GM23338 (cell line): ENCODE measurements around the gene SERAC1. TPM values are rescaled to one million over a fixed set of nuclear protein-coding genes. Genes with fewer than 3 reads are reported as not detected.

ENCODE experiments used
- ATAC-seq: fragments of 200-7000 bp; cut with Tn5 transposase; 3 replicates; pipeline ENCODE4 v1.9.1; 2020
- DNase-seq: peaks from one replicate; pipeline ENCODE4 v3.0.0-alpha.2; 2015; ENCODE audit warnings: low spot score
- H2AFZ ChIP-seq: fragments of 200-600 bp; sonication (generic); 2 replicates; pipeline ENCODE4 v1.8.0; 2016; ENCODE audit warnings: antibody characterized with exemption, mild to moderate bottlenecking, moderate library complexity
- H3F3A ChIP-seq: fragments of 200-600 bp; sonication (generic); replicated peaks from 2 replicates; pipeline ENCODE4 v1.8.0; 2017; ENCODE audit warnings: antibody characterized with exemption, mixed run types, low read depth
- H3K27ac ChIP-seq: fragments of 200-600 bp; sonication (generic); 2 replicates; pipeline ENCODE4 v1.6.1; 2016; ENCODE audit warnings: low read depth
- H3K27me3 ChIP-seq: fragments of 200-600 bp; sonication (generic); 2 replicates; pipeline ENCODE4 v1.8.0; 2016; ENCODE audit warnings: mild to moderate bottlenecking, mixed run types, moderate library complexity; ENCODE audit not compliant: insufficient read depth
- H3K36me3 ChIP-seq: fragments of 200-600 bp; sonication (generic); 2 replicates; pipeline ENCODE4 v1.8.0; 2016; ENCODE audit warnings: mild to moderate bottlenecking; ENCODE audit not compliant: insufficient read depth
- H3K4me1 ChIP-seq: fragments of 200-600 bp; sonication (generic); 2 replicates; pipeline ENCODE4 v1.8.0; 2016; ENCODE audit warnings: mild to moderate bottlenecking, moderate library complexity; ENCODE audit not compliant: insufficient read depth
- H3K4me2 ChIP-seq: fragments of 200-600 bp; sonication (generic); 2 replicates; pipeline ENCODE4 v1.7.1; 2017; ENCODE audit warnings: mixed run types
- H3K4me3 ChIP-seq: fragments of 200-600 bp; sonication (generic); 2 replicates; pipeline ENCODE4 v1.6.1; 2016; ENCODE audit warnings: mixed run types
- H3K79me2 ChIP-seq: fragments of 200-600 bp; sonication (generic); replicated peaks from 2 replicates; pipeline ENCODE4 v1.8.0; 2017; ENCODE audit warnings: mild to moderate bottlenecking; ENCODE audit not compliant: insufficient read depth
- H3K9me2 ChIP-seq: fragments of 200-600 bp; sonication (generic); 2 replicates; pipeline ENCODE4 v1.8.0; 2017; ENCODE audit not compliant: insufficient read depth
- H4K20me1 ChIP-seq: fragments of 200-600 bp; sonication (generic); replicated peaks from 2 replicates; pipeline ENCODE4 v1.8.0; 2017; ENCODE audit warnings: mild to moderate bottlenecking; ENCODE audit not compliant: insufficient read depth
- H3K27ac Mint-ChIP-seq: 2 replicates; pipeline ENCODE4 v1.8.0; 2020; ENCODE audit warnings: inconsistent platforms, mild to moderate bottlenecking, moderate library complexity, mixed read lengths
- H3K27me3 Mint-ChIP-seq: 3 replicates; pipeline ENCODE4 v1.8.0; 2022; ENCODE audit warnings: low read depth, mild to moderate bottlenecking, moderate library complexity, mixed read lengths, inconsistent platforms; ENCODE audit not compliant: insufficient read depth, poor library complexity
- H3K36me3 Mint-ChIP-seq: 3 replicates; pipeline ENCODE4 v1.8.0; 2021; ENCODE audit warnings: low read depth, mild to moderate bottlenecking, inconsistent platforms, moderate library complexity, mixed read lengths
- H3K4me1 Mint-ChIP-seq: 3 replicates; pipeline ENCODE4 v1.8.0; 2020; ENCODE audit warnings: mild to moderate bottlenecking, inconsistent platforms, mixed read lengths
- H3K4me3 Mint-ChIP-seq: 3 replicates; pipeline ENCODE4 v1.8.0; 2021; ENCODE audit warnings: moderate library complexity, mild to moderate bottlenecking, inconsistent platforms, mixed read lengths
- H3K9me3 Mint-ChIP-seq: 3 replicates; pipeline ENCODE4 v1.8.0; 2020; ENCODE audit warnings: moderate library complexity, mild to moderate bottlenecking, inconsistent platforms, mixed read lengths
- CTCF ChIP-seq, 2 experiments: fragments of 200-600 bp in 1 of 2; sonication (generic) in 1 of 2; conservative IDR thresholded peaks; 2 replicates each; pipeline versions ENCODE4 v1.5.1 to v1.6.1; 2016 to 2017; ENCODE audit warnings: antibody characterized with exemption in 2 of 2, low read depth in 2 of 2, mild to moderate bottlenecking in 2 of 2, moderate library complexity in 1 of 2
- EZH2 ChIP-seq: fragments of 200-600 bp; sonication (generic); IDR thresholded peaks from one replicate; pipeline ENCODE4 v1.8.0; 2017; ENCODE audit warnings: antibody characterized with exemption, mild to moderate bottlenecking, low read depth; ENCODE audit not compliant: unreplicated experiment
- EZH2phosphoT487 ChIP-seq: fragments of 200-600 bp; sonication (generic); IDR thresholded peaks from one replicate; pipeline ENCODE4 v1.8.1; 2018; ENCODE audit warnings: antibody characterized with exemption; ENCODE audit not compliant: unreplicated experiment
- JUNB ChIP-seq: IDR thresholded peaks from one replicate; pipeline ENCODE4 v1.6.1; 2016; ENCODE audit warnings: antibody characterized with exemption; ENCODE audit not compliant: unreplicated experiment
- POLR2AphosphoS5 ChIP-seq: IDR thresholded peaks from 2 replicates; pipeline ENCODE4 v1.6.1; 2016; ENCODE audit warnings: antibody characterized with exemption, low read depth
- STAT1 ChIP-seq: IDR thresholded peaks from one replicate; pipeline ENCODE4 v1.6.1; 2016; ENCODE audit warnings: antibody characterized with exemption; ENCODE audit not compliant: unreplicated experiment
- ZNF114 ChIP-seq: fragments of 250-450 bp; sonication (Bioruptor Pico); IDR thresholded peaks from 2 replicates; pipeline ENCODE4 v1.5.0; 2020; ENCODE audit warnings: mild to moderate bottlenecking, moderate library complexity
- ZNF331 ChIP-seq: fragments of 250-450 bp; sonication (Bioruptor Pico); IDR thresholded peaks from 2 replicates; pipeline ENCODE4 v1.5.0; 2020; ENCODE audit warnings: low read depth, mild to moderate bottlenecking, moderate library complexity
- ZNF462 ChIP-seq: fragments of 250-450 bp; sonication (Bioruptor Pico); IDR thresholded peaks from 2 replicates; pipeline ENCODE4 v1.5.0; 2020; ENCODE audit warnings: mild to moderate bottlenecking, moderate library complexity
- polyA plus RNA-seq: library from polyadenylated mRNA; unstranded; fragments of >200 nt; fragmentation: Nextera tagmentation; extraction: Ambion mirVana; gene quantifications from 2 replicates; pipeline ENCODE4 v1.2.1, GENCODE V29; 2016
- total RNA-seq: library from RNA; depleted of rRNA; stranded (reverse); fragments of >200 nt; shearing (Covaris generic); gene quantifications from 2 replicates; pipeline ENCODE4 v1.2.3, GENCODE V29; 2014

Gene SERAC1
- total and polyA plus RNA-seq, 2 experiments from 2014 or later, result 5.1 to 8.4 TPM

GRCh38 chr6:158076548-158076947, 91.5 kb downstream of the SERAC1 start:
- DNase-seq (no peak), ATAC-seq (no peak)
- peaks cover 3% of the 10 kb centered on the region; the same call in 2 of the 3 replicates for H3K4me1 Mint-ChIP-seq
- H3K36me3 Mint-ChIP-seq, result peaks cover 41% of the 10 kb centered on the region
- H3K36me3 ChIP-seq, result no peaks in the 10 kb centered on the region
- no peak overlapping the region for H3K4me3 Mint-ChIP-seq
- no peaks in the 10 kb centered on the region for H3K79me2 ChIP-seq
- no peak overlapping the region for H3K4me2 ChIP-seq
- no peak overlapping the region for H2AFZ ChIP-seq
- no peaks in the 10 kb centered on the region for H3K9me3 Mint-ChIP-seq
- H3K4me1 ChIP-seq, result no peaks in the 10 kb centered on the region
- H3K27ac ChIP-seq, result no peak overlapping the region
- H3K27me3 Mint-ChIP-seq, result peaks cover 3% of the 10 kb centered on the region
- H3K27me3 ChIP-seq, result no peaks in the 10 kb centered on the region
- H3K9me2 ChIP-seq, result no peaks in the 10 kb centered on the region
- no peak overlapping the region for H3K4me3 ChIP-seq
- H3K27ac Mint-ChIP-seq, result no peak overlapping the region
- H4K20me1 ChIP-seq, result peaks cover 3% of the 10 kb centered on the region; the same call in 1 of the 2 replicates
- TF ChIP-seq JUNB (no peak), EZH2phosphoT487 (no peak), STAT1 (no peak), POLR2AphosphoS5 (no peak), EZH2 (no peak), ZNF331 (CRISPR knock-in tag) (no peak), CTCF (conservative IDR thresholded peaks at IDR 0.05; ENCODE audit: low read depth in 2 of 2) (no peak)
- H3F3A ChIP-seq, result no peaks in the 10 kb centered on the region

GRCh38 chr6:158073776-158074175, 94.3 kb downstream of the SERAC1 start:
- Mint-ChIP-seq H3K9me3 (no peaks in the 10 kb centered on the region), H3K27ac (no peak overlapping the region), H3K27me3 (peaks cover 5% of the 10 kb centered on the region), H3K36me3 (peaks cover 33% of the 10 kb centered on the region), H3K4me1 (peaks cover 10% of the 10 kb centered on the region; the same call in 2 of the 3 replicates), H3K4me3 (no peak overlapping the region)
- Histone ChIP-seq H2AFZ (no peak overlapping the region), H3K4me2 (no peak overlapping the region), H3K79me2 (no peaks in the 10 kb centered on the region), H3K4me1 (no peaks in the 10 kb centered on the region), H3K9me2 (no peaks in the 10 kb centered on the region), H3F3A (no peaks in the 10 kb centered on the region), H3K27ac (no peak overlapping the region), H3K27me3 (no peaks in the 10 kb centered on the region), H3K4me3 (no peak overlapping the region), H4K20me1 (no peaks in the 10 kb centered on the region), H3K36me3 (no peaks in the 10 kb centered on the region)
- DNase-seq (no peak), ATAC-seq (no peak)
- TF ChIP-seq ZNF114, result no peak
- TF ChIP-seq STAT1, result no peak
- TF ChIP-seq ZNF462 (CRISPR knock-in tag), result no peak
- no peak for TF ChIP-seq EZH2
- TF ChIP-seq JUNB, result no peak
